Spleen (tissue), 7 donors: Measurements from ENCODE around the gene KCNG4.

Experiments
- POLR2AphosphoS5 ChIP-seq, 3 donors: sonication (generic); formaldehyde crosslinking; IDR thresholded peaks; one replicate each; pipeline ENCODE4 v1.5.1; 2017; ENCODE audit warnings: antibody characterized with exemption in 3 of 3
- TF ChIP-seq, protein P1 (sequence below), 11 experiments: fragments of 200-600 bp in 7 of 11; fragments of 450-650 bp in 4 of 11; sonication (generic) in 4 of 11; IDR thresholded peaks in 8 of 11; conservative IDR thresholded peaks in 3 of 11; 1 replicate in 7 of 11; 2 replicates in 4 of 11; pipeline versions ENCODE4 v1.4.0 to v1.8.0; 2016 to 2021; ENCODE audit warnings: antibody characterized with exemption in 11 of 11, inconsistent platforms in 4 of 11, mild to moderate bottlenecking in 1 of 11
- donor health status: DM: no; HTN: no; CAD: no; lungs with moderate emphysema.
- donor health status: DM: no; HTN: no; CAD: no.
- donor health status: DM: no; HTN: no; CAD: no.

DNA sequence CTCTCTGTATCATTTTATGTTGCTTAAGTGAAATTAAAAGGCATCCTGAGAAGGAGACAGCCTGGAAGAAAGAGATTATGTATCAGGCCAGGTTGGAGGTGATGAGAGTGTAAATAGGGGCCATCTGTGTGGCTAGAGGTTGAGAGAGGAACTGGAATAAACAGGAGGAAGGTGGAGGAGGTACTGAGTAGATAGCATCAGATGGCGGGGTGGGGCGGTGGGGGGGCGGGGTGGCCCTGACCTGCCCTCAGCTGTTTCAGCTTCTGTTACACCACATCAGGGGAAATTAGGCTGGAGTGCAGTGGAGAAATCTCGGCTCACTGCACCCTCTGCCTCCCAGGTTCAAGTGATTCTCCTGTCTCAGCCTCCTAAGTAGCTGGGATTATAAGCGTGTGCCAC is 6.9 kb upstream of the KCNG4 start:
- TF ChIP-seq, protein P1, sequence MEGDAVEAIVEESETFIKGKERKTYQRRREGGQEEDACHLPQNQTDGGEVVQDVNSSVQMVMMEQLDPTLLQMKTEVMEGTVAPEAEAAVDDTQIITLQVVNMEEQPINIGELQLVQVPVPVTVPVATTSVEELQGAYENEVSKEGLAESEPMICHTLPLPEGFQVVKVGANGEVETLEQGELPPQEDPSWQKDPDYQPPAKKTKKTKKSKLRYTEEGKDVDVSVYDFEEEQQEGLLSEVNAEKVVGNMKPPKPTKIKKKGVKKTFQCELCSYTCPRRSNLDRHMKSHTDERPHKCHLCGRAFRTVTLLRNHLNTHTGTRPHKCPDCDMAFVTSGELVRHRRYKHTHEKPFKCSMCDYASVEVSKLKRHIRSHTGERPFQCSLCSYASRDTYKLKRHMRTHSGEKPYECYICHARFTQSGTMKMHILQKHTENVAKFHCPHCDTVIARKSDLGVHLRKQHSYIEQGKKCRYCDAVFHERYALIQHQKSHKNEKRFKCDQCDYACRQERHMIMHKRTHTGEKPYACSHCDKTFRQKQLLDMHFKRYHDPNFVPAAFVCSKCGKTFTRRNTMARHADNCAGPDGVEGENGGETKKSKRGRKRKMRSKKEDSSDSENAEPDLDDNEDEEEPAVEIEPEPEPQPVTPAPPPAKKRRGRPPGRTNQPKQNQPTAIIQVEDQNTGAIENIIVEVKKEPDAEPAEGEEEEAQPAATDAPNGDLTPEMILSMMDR (IDR thresholded peaks at IDR 0.05 in 8 of 11, conservative IDR thresholded peaks at IDR 0.05 in 3 of 11): no peak
- no peak for TF ChIP-seq POLR2AphosphoS5 (IDR thresholded peaks at IDR 0.05)
